ENCODE data around the gene NDST1.

NDST1 gene

DNA sequence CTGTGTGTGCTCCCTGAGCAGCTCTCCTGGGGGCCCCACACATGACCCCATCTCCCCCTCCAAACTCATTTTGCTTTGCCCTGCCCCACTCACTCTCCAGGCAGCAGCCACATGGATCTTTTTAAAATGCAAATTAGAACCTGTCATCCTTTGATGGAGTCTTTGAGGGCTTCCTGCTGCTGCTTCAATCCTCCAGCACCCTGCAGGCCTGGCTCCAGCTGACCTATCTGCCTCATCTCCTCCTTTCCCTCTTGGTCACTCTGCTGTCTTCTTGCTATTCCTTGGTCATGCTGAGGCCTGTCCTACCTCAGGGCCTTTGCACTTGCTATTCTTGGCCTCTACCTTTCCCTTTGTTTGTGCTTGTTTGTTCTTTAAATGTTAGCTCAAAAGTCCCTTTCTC, 17.9 kb downstream of the NDST1 start:
- DNase-seq, result no peak

DNA sequence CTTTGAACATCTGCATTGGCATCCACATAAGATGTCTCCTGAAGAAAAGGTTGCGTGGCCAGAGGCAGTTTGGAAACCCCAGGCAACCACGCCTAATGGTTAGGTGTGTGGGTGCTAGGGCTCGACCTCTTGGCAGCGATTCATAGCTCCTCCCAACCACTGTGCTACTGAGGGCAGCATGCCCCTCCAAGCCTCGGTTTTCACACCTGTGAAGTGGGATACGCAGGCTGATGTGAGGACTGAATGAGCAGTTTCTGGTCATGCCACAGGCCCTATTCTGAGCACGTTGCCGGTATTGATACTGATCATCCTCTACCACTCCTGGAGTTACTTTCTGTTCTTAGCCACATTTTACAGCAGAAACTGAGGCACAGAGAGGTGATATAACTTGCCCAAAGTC, 19.1 kb downstream of the NDST1 start:
- DNase-seq, result no peak

DNA sequence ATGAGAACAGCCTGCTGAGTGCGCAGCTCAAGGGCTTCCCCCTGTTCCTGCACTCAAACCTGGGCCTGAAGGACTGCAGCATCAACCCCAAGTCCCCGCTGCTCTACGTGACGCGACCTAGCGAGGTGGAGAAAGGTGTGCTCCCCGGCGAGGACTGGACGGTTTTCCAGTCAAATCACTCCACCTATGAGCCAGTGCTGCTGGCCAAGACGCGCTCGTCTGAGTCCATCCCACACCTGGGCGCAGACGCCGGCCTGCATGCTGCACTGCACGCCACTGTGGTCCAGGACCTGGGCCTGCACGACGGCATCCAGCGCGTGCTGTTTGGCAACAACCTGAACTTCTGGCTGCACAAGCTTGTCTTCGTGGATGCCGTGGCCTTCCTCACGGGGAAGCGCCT, 19.9 kb downstream of the NDST1 start:
- no peak for DNase-seq

DNA sequence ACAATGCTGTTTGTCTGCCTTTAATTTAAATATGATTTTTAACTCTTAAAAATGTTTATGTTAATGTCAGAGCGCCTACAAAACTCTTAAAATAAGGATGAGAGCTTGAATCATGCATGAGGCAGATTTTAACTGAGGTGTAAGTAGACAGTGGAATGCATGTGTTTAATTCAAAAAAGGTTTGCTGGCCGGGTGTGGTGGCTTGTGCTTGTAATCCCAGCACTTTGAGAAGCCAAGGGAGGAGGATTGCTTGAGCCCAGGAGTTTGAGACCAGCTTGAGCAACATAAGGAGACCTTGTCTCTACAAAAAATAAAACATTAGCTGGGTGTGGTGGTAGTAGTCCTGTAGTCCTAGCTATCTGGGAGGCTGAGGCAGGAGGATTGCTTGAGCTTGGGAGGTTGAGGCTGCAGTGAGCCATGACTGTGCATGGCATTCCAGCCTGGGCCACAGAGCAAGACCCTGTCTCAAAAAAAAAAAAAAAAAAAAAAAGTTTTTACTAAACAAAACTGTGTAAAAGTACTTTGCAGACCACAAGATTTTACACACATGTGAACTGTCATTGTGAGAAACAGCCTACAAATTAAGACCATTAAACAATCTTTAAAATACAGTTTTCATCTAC, 21.1 kb downstream of the NDST1 start:
- DNase-seq, result no peak

DNA sequence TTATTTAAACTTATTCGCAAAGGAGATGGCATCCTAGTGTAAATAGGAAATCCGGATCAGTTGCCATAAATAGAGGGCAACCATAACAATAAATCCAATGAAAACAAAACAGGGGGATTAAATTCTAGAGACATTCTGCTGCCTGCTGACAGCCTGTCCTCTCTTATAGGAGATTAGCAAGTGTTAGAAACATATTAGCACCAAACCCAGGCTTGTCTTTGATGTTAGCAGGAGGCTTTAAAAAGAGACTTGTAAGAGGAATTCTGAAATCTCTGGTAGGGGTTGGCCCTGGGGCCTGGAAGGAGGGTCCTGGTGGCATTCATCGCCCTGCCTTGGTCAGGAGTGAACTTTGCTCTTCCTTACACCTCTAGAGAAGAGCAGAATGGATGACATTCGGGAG, 21.6 kb downstream of the NDST1 start:
- DNase-seq, result no peak

DNA sequence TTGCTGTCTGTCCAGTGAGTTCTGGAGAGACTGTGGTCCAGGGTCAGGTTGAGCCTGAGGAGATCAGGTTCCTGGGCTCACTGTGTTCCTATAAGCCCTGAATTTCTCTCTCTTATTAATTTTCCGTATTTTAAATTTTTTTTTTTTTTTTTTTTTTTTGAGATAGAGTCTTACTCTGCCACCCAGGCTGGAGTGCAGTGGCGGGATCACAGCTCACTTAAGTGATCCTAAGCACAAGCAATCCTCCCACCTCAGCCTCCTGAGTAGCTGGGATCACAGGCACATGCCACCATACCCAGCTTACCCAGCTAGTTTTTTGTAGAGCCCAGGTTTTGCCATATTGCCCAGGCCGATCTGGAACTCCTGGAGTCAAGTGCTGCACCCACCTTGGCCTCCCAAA, 22.5 kb downstream of the NDST1 start:
- no peak for DNase-seq

DNA sequence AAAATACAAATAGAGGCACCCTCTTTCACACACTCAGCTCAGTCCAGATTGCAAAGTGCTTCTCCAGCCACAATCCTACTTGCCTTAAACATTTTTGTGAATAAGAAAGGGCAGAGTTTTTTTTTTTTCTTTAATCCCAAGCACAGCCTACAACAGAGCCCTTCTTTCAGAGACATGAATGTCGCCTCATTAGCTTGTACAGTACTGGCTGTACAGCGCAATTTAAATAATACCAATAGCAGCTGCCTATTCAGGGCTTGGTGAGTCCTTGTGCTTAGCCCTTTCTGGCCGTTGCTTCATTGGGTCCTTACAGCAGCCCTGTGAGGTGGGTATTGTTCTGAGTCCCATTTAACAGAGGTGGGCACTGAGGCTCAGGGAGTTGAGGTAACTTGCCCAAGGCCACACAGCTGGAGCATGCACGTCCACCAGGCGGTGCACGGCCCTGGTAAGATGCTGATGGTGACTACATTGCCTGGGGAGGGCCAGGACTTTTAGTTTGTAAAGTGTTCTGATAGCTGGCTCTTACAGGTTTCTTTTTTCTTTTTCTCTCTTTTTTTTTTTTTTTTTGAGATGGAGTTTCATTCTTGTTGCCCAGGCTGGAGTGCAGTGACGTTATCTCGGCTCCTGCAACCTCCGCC, 23.1 kb downstream of the NDST1 start:
- no peak for DNase-seq

DNA sequence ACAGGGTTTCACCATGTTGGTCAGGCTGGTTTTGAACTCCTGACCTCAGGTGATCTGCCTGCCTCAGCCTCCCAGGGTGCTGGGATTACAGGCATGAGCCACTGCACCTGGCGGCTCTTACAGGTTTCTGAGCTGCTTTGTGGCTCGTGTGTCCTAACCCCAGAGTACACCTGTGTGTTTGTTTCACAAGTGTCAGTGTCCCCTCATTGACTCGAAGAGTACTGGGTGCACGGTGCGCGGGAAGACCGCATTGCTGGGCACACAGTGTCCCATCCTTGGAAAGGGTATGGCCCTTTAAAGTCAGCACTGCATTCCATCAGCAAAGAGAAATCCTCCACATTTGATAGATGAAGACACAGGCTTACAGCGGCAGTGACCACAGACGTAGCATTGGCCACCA, 23.8 kb downstream of the NDST1 start:
- no peak for DNase-seq

DNA sequence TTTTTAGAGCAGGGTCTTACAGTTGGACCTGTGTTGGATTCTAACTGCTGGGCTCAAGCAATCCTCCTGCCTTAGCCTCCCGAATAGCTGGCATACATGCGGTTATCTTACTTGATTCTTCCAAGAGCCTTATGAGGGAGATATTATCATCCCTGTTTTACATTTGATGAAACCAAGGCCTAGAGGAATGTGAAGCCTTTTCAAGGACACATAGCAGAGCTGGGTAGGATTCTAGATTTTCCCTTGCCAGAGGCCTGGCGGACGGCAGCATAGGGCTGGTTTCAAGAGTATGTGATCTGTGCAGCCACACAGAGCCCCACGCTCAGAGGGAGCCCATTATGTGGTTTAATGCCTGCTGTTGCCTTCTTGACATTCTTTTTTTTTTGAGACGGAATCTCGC, 24.2 kb downstream of the NDST1 start:
- no peak for DNase-seq

DNA sequence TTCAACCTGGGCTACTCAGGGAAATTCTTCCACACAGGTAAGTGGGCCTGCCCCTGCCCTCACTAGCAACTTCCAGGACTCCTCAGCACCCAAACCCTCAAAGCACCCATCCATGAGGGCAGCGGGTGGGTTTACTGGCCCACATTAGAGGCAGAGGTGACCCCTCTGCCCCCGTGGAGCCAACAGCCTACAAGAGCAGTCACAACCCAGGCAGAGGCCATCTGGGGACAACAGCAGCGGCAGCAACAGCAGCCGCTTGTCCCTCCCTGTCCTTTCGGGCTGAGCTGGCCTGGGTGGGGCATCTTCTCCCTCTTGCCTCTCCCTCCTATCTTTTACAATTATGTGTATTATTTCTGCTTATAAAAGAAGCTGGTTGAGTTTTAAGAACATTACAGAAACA, 25.1 kb downstream of the NDST1 start:
- DNase-seq, result no peak

DNA sequence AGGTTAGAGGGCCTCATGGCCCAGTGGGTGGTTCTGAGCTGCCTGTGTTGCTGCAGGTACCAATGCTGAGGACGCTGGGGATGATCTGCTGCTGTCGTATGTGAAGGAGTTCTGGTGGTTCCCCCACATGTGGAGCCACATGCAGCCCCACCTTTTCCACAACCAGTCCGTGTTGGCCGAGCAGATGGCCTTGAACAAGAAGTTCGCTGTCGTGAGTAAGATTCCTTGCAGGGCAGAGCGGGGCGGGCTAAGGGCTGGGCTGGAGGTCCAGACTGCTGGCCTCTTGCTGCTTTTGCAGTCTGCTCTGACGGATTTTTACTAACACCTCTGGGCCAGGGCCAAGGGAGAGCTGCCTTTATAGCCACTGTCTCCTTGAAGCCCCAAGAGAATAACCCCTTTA, 26.9 kb downstream of the NDST1 start:
- no peak for DNase-seq

DNA sequence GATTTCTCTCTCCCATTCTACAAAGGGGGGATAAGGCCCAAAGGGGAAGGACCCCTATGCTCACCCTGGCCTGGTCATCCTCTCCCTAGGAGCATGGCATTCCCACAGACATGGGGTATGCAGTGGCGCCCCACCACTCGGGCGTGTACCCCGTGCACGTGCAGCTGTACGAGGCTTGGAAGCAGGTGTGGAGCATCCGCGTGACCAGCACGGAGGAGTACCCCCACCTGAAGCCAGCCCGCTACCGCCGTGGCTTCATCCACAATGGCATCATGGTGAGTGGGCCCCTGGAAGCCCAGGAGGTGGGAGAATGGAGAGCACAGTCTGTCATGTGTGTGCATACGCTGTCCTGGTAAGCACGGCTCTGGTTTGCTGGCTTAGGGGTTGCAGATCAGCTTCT, 27.7 kb downstream of the NDST1 start:
- DNase-seq, result no peak

DNA sequence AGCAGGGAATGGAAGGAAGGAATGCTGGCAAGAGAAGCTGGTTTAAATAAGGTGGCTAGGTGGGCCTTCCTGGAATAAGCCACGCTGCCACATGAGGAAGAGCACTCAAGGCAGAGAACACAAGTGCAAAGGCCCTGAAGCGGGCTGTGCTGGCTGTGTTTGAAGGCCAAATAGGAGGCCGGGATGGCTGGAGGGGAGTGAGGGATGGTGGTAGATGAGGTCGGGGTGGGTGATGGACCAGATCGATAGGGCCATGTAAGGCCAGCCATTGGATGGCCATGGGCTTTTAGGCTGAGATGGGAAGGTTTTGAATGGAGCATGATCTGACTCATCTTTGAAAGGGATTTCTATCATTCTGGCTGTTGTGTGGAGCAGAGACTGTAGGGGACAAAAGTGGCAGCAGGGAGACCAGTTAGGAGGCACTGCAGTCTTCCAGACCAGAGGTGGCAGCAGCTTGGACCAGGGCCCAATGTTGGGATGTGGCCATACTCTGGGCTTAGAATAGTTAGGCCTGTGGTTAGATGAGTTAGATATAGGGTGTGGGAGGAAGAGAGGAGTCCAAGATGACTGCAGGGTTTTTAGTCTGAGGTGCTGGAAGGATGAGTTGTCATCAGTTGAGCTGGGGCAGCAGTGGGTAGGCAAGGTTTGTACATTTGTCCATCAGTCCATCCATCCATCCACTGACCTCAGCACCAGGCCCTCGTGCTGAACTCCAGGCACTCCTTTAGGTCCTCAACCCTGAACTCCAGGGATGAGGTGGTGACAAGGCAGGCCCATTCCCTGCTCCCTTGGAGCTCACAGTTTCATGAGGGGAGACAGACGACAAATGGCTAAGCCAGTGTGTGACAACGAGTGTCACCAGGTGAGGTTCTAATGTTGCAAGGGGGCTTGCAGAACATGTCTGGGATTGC, 30.3 kb downstream of the NDST1 start:
- DNase-seq, result no peak

DNA sequence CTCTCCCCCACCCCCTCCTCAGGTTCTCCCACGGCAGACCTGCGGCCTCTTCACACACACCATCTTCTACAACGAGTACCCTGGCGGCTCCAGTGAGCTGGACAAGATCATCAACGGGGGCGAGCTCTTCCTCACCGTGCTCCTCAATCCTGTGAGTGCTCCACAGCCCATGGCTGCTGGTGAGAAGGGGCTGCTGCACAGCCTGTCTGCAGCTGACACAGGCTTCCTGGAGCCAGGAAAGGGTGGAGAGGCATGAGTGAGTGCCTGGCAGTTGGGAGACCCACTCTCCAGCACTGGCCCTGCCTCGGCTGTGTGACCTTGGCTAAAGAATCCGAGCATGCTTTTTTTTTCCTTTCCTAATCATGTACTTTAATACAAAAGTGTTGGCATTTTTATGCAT, 31.3 kb downstream of the NDST1 start:
- no peak for DNase-seq

DNA sequence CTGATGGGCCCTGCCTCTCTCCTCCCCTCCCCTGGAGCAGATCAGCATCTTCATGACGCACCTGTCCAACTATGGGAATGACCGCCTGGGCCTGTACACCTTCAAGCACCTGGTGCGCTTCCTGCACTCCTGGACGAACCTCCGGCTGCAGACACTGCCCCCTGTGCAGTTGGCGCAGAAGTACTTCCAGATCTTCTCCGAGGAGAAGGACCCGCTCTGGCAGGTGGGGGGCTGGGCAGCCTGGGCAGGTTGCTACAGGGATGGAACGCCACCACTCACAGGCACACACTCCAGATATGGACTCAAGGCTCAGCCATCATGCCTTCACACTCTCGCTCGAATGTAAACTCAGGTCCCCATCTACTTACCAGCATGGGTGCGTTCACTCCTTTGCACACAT, 32.1 kb downstream of the NDST1 start:
- DNase-seq, result no peak

DNA sequence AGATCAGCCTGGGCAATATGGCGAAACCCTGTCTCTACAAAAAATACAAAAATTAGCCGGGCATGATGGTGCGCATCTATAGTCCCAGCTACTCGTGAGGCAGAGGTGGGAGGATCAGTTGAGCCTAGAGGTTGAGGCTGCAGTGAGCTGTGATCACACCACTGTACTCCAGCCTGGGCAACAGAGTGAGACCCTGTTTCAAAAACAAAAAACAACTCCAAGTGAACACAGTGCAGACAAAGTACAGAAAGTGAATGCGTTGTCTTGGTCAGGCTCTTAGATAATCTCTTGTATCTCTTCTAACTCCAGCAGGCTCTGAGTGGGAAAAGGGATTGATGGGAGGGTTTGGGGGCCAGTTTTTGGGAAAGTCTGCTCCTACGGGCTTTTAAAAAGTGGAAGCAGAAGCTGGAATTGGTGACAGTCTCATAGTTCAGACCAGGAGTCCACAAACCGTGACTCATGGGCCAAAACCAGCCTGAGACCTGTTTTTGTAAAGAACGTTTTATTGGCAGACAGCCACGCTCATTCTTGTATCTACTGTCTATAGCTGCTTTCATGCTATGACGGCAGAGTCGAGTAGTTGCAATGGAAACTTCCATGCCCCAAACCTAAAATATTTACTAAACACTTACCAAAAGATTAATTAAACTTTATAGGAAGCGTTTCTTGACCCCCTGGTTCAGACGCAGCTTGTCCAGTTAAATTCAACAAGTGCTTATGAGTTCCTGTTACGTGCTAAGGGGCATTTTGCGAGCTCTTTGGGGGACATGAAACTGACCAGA, 32.9 kb downstream of the NDST1 start:
- DNase-seq, result no peak

DNA sequence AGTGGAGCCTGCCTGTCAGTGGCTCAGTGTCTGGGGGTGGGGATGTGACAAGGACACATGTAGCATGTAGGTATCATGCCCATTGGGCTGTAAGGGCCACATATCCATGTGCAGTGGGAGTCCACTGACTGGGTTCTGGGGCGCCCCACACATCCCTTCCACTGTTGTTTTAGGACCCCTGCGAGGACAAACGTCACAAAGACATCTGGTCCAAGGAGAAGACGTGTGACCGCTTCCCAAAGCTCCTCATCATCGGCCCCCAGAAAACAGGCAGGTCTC, 33.4 kb downstream of the NDST1 start:
- DNase-seq, result no peak

DNA sequence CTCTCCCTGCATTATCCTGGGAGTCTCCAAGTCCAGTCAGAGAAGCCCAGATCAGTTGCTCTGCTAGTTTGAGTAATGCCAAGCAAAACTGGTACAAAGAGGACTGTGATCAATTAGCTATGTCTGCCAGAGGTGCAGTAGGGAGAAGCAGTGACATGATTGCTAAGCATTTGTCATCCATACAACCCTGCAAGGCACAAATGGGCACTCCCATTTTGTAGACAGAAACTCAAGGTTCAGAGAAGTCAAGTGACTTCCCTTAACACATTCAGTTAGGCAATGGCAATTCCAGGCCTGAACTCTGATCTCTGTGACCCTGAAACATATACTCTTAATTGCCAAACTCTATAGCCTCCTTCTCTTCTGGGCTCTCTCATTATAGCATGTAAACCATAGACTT, 34.0 kb downstream of the NDST1 start:
- DNase-seq, result no peak

DNA sequence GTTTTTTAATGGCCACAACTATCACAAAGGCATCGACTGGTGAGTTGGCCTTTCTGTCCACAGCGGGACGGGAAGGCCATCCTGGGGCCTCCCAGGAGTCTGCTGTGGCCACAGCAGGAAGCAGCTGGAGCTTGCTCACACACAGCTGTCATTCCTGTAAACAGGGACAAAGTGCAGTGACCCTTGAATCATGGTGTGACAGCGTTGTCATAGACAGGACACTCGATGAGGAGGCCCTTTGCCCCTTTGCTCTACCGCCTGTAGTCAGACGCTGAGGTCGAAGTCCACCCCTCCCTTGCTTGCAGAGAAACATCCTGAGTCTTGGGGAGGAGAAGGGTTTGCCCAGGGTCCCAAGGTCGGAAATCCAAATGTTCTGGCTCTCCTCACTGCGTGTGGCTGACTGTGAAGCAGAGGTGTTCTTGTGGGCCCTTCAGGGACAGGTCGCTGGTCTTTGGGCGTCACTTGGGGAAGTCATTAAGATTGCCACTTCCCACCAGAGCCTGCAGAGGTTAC, 35.1 kb downstream of the NDST1 start:
- DNase-seq, result no peak

DNA sequence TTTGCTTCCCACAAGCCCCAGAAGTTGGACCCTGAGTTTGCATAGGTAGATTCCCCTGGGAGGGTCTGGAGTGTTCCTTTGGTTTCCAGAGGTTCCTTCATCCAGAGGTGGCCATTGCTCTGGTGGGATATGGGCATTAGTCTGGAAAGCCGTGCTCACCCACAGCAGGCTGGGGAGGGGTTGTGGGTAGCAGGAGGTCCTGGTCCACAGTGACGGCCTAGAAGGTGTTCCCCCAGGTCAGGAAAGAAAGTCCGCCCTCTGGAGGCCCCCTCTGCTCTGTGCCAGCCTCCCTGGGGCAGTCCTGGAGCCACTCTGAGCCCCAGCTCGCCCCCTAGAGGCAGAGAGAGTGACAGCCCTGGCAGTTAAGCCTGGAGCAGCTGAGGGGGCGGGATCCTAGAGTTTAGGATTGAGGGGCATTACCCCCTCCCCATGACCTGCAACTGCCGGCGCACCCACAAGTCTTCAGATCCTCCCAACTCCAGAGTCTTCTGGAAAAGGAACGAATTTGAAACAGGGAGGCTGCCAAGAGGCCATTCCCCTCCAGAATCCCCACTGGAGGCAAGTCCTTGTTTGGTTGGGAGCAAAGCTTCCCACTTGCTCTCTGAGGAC, 36.8 kb downstream of the NDST1 start:
- peak; percentile 15 to 59 for DNase-seq

DNA sequence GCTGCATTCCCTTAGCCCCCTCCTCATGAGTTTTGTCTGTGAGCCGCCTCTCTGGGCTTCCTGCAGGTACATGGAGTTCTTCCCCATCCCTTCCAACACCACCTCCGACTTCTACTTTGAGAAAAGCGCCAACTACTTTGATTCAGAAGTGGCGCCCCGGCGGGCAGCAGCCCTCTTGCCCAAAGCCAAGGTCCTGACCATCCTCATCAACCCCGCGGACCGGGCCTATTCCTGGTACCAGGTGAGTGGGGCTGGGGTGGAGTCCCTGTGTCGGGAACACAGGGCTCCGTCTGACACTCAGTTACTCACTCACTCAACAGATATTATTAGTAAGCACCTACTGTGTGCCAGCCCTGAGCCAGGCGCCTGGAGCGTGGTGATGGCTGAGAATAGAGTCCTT, 37.3 kb downstream of the NDST1 start:
- DNase-seq, result no peak

DNA sequence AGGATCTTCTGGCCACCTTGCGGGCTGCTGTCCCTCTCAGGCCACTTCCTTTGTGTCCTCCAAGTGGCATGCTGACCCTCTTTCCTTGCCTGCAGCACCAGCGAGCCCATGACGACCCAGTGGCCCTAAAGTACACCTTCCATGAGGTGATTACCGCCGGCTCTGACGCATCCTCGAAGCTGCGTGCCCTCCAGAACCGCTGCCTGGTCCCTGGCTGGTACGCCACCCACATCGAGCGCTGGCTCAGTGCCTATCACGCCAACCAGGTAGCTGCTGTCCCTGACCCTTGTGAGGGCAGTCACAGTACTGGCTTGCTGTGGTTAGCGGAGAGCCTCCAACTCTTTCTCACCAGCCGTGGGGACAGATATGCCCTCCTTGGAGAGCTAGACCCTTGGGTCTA, 40.2 kb downstream of the NDST1 start:
- no peak for DNase-seq

DNA sequence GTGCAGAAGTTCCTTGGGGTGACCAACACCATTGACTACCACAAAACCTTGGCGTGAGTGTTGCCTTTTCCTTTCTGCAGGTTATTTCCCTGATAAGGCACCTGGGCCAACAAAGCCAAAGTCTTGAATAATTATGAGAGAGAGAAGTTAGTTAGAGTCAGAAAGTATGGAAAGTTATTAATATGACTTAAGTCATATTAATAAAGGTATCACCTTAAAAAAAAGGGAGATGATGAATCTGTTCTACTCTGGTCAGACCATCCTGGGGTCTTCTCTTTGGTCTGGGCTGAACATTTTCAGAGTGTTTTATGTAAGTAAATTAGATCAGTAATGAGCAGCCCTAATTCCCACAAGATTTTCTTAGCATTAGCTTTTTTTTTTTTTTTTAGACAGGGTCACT, 41.8 kb downstream of the NDST1 start:
- DNase-seq, result no peak

Measured in NCI-H446 (cell line).